K562 (cell line): ENCODE data around the gene MAML3. TPM values are rescaled to one million over a fixed set of nuclear protein-coding genes. Genes with fewer than 3 reads are reported as not detected.

Experiments used
- ATAC-seq: fragments of 200-7000 bp; cut with Tn5 transposase; 3 replicates; pipeline ENCODE4 v1.9.1; 2020; ENCODE audit warnings: moderate library complexity
- BruUV-seq: library from RNA; stranded (reverse); fragments of 400-500 nt; replicated peaks from 2 replicates; lab custom pipeline; 2021; lab: Mats Ljungman, UMichigan
- CTCF ChIA-PET: fragments of 300-600 bp; formaldehyde crosslinking; extraction: SDS; loops from one replicate; lab custom pipeline; 2021; ENCODE audit warnings: low intra/inter-chr PET ratio; lab: Yijun Ruan, JAX
- POLR2A ChIA-PET: fragments of 300-600, 350-650 bp; sonication (Branson Sonifier 250); formaldehyde crosslinking; extraction: SDS; loops from one replicate; lab custom pipeline; 2021; ENCODE audit warnings: antibody characterized with exemption, inconsistent platforms; lab: Yijun Ruan, JAX
- DNase-seq, 4 experiments: peaks; one replicate each; pipeline versions ENCODE4 v3.0.0 to v3.0.0-alpha.2; 2011 to 2018; ENCODE audit warnings: low spot score in 3 of 4, mixed read lengths in 3 of 4; ENCODE audit errors: extremely low read depth in 1 of 4
- FAIRE-seq: peaks from 2 replicates; lab custom pipeline; 2011; peaks lifted over from hg19 to GRCh38; lab: Jason Lieb, UNC
- H2AFZ ChIP-seq: 2 replicates; pipeline ENCODE4 v1.6.0; 2011; ENCODE audit warnings: low read depth, low read length, control low read depth, inconsistent platforms
- H3K27ac ChIP-seq: fragments of 200-600 bp; 3 replicates; pipeline ENCODE4 v1.8.0; 2011; ENCODE audit warnings: low read depth, mild to moderate bottlenecking, control low read depth, inconsistent platforms, low read length, moderate library complexity, mixed read lengths; ENCODE audit errors: extremely low read depth
- H3K27me3 ChIP-seq, 2 experiments: fragments of 300-600 bp in 1 of 2; 2 replicates in 1 of 2; 3 replicates in 1 of 2; pipeline versions ENCODE4 v1.6.0 to v1.8.0; 2011; ENCODE audit warnings: inconsistent platforms in 2 of 2, low read length in 2 of 2, mild to moderate bottlenecking in 1 of 2, mixed read lengths in 1 of 2, moderate library complexity in 1 of 2; ENCODE audit not compliant: control insufficient read depth in 2 of 2, insufficient read depth in 2 of 2
- H3K36me3 ChIP-seq: fragments of 300-600 bp; 3 replicates; pipeline ENCODE4 v1.8.0; 2011; ENCODE audit warnings: mild to moderate bottlenecking, low read length, inconsistent platforms; ENCODE audit not compliant: control insufficient read depth, insufficient read depth
- H3K4me1 ChIP-seq, 2 experiments: fragments of 200-600 bp in 1 of 2; replicated peaks in 1 of 2; 2 replicates in 1 of 2; 3 replicates in 1 of 2; pipeline versions ENCODE4 v1.5.1 to v1.8.0; 2011; ENCODE audit warnings: inconsistent platforms in 2 of 2, low read length in 2 of 2, mild to moderate bottlenecking in 1 of 2, mixed read lengths in 1 of 2, moderate library complexity in 1 of 2; ENCODE audit not compliant: control insufficient read depth in 2 of 2, insufficient read depth in 2 of 2
- H3K4me2 ChIP-seq: 2 replicates; pipeline ENCODE4 v1.6.1; 2011; ENCODE audit warnings: low read length, control low read depth, inconsistent platforms, mixed read lengths; ENCODE audit not compliant: insufficient read depth
- H3K4me3 ChIP-seq: fragments of 200-600 bp; sonication (generic), shearing (Covaris generic); 2 replicates; pipeline ENCODE4 v1.5.1; 2016; ENCODE audit warnings: control low read depth, inconsistent platforms
- H3K79me2 ChIP-seq: fragments of 200-600 bp; 3 replicates; pipeline ENCODE4 v1.8.0; 2011; ENCODE audit warnings: low read length, inconsistent platforms; ENCODE audit not compliant: control insufficient read depth, insufficient read depth
- H3K9ac ChIP-seq, 2 experiments: 2 replicates each; pipeline versions ENCODE4 v1.6.0 to v1.6.1; 2011; ENCODE audit warnings: low read depth in 2 of 2, low read length in 2 of 2, control low read depth in 1 of 2, inconsistent platforms in 1 of 2, mild to moderate bottlenecking in 1 of 2, mixed read lengths in 1 of 2; ENCODE audit not compliant: insufficient read depth in 1 of 2
- H3K9me1 ChIP-seq: one replicate; pipeline ENCODE4 v1.6.0; 2011; ENCODE audit warnings: inconsistent platforms, mild to moderate bottlenecking, low read length, moderate library complexity; ENCODE audit not compliant: control insufficient read depth, insufficient read depth
- H3K9me3 ChIP-seq: replicated peaks from 2 replicates; pipeline ENCODE4 v1.5.1; 2011; ENCODE audit warnings: low read depth, low read length, inconsistent platforms; ENCODE audit not compliant: control insufficient read depth, insufficient read depth
- H4K20me1 ChIP-seq: replicated peaks from 2 replicates; pipeline ENCODE4 v1.6.1; 2011; ENCODE audit warnings: low read length, inconsistent platforms, mixed read lengths; ENCODE audit not compliant: control insufficient read depth, insufficient read depth
- MTA1 ChIP-seq: fragments of 450-650 bp; IDR thresholded peaks from 2 replicates; pipeline ENCODE4 v1.6.1; 2017; ENCODE audit warnings: borderline replicate concordance
- NFIC ChIP-seq: fragments of 450-650 bp; IDR thresholded peaks from 2 replicates; pipeline ENCODE4 v1.6.1; 2017; ENCODE audit warnings: mild to moderate bottlenecking, inconsistent platforms
- PTTG1 ChIP-seq: fragments of 450-650 bp; IDR thresholded peaks from 2 replicates; pipeline ENCODE4 v1.6.1; 2016; ENCODE audit warnings: low read depth, mild to moderate bottlenecking, missing genetic modification characterization, missing compliant biosample characterization
- ZNF57 ChIP-seq: fragments of 450-650 bp; formaldehyde crosslinking; IDR thresholded peaks from 2 replicates; pipeline ENCODE4 v1.4.0; 2020; ENCODE audit warnings: mild to moderate bottlenecking, moderate library complexity
- WGBS: fragments of 100-300 bp; shearing (Covaris generic); methylation state at CpG from one replicate; pipeline ENCODE4 v1.1.6; 2016; ENCODE audit warnings: low coverage, mixed read lengths; ENCODE audit not compliant: insufficient coverage; ENCODE audit errors: missing lambda C conversion rate; 5-methylcytosine and 5-hydroxymethylcytosine counted together
- in situ Hi-C: fragments of 300-500 bp; cut with MboI; formaldehyde crosslinking; loops from 4 replicates; pipeline ENCODE4 v1.15.0; 2018; ENCODE audit warnings: inconsistent platforms, mixed read lengths
- intact Hi-C: fragments of 100-400 bp; cut with micrococcal nuclease; formaldehyde crosslinking; loops from 2 replicates; pipeline ENCODE4 v1.14.2; 2022
- polyA plus RNA-seq, 8 experiments: library from polyadenylated mRNA; depleted of rRNA in 4 of 8; stranded (reverse) in 5 of 8; unstranded in 3 of 8; fragments of >200 nt; fragmentation: Nextera tagmentation in 2 of 8; fragmentation: Illumina TruSeq in 1 of 8; extraction: Ambion mirVana in 2 of 8; extraction: Trizol in 1 of 8; gene quantifications; 2 replicates each; pipeline versions ENCODE4 v1.2.1 to v1.2.3, GENCODE V29; 2011 to 2014; ENCODE audit warnings: inconsistent platforms in 1 of 8, missing spikeins in 1 of 8
- total RNA-seq, 7 experiments: library from RNA; depleted of rRNA in 6 of 7; stranded (reverse); fragments of >200 nt in 6 of 7; fragmentation: Illumina TruSeq in 2 of 7; extraction: Trizol in 2 of 7; gene quantifications; 2 replicates each; pipeline versions ENCODE4 v1.2.1 to v1.2.3, GENCODE V29; 2011 to 2021; ENCODE audit warnings: low replicate concordance in 1 of 7
- TF ChIP-seq, protein P1 (sequence below), 2 experiments: fragments of 450-650 bp in 1 of 2; IDR thresholded peaks; 2 replicates each; pipeline ENCODE4 v1.6.1; 2011 to 2017; ENCODE audit warnings: low read depth in 2 of 2, antibody characterized with exemption in 1 of 2, borderline replicate concordance in 1 of 2, low read length in 1 of 2, mild to moderate bottlenecking in 1 of 2, mixed read lengths in 1 of 2; ENCODE audit not compliant: control insufficient read depth in 1 of 2
- TF ChIP-seq, protein P2 (sequence below): sonication (generic); formaldehyde crosslinking; IDR thresholded peaks from 2 replicates; pipeline ENCODE4 v1.8.0; 2022; ENCODE audit warnings: mild to moderate bottlenecking, missing genetic modification reagents, borderline replicate concordance

Gene MAML3
- total and polyA plus RNA-seq, 9 of the 15 experiments (the other 6 are each of a cell fraction or from before 2014, with no cell fraction given), result 0.01 to 0.55 (median 0.25) TPM

DNA sequence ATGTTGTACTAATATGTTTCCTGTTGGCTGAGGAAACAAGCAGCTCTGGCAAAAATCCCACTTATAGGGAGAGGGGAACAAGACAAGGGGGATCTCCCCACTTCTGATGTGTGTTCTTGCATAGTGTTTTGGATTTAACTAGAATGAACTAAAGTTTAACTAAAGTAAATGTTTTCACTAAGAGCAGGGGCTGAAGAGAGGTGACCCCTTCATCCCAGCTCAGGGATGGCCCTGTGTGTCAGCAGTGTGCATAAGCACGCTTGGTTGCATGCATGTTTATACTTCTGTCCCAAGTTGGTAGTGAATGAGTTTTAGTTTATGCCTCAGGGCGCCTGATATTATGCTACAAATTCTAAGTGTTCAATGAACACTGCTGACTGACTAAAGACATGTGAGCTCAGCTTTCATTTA lies 319.0 kb downstream of the MAML3 start:
- DNase-seq, result no peak
- BruUV-seq, result no TSS peak
- ATAC-seq, result no peak
- Histone ChIP-seq H2AFZ (no peak overlapping the region), H3K4me1 (no peaks in the 10 kb centered on the region), H3K27me3 (peaks cover 4 to 10% of the 10 kb centered on the region in 2 experiments; a peak in 2 of 5 replicates), H3K36me3 (no peaks in the 10 kb centered on the region), H3K9ac (no peak overlapping the region), H3K9me3 (no peaks in the 10 kb centered on the region), H3K4me2 (no peak overlapping the region), H3K4me3 (no peak overlapping the region), H3K79me2 (no peaks in the 10 kb centered on the region), H4K20me1 (no peaks in the 10 kb centered on the region; the same call in 1 of the 2 replicates), H3K9me1 (no peaks in the 10 kb centered on the region), H3K27ac (no peak overlapping the region)
- in situ Hi-C loops, result no loop called here
- 0% methylated on average over 2 of the region's 2 CpGs for WGBS
- TF ChIP-seq ZNF57 (CRISPR knock-in tag) (no peak), PTTG1 (tag) (no peak), MTA1 (no peak), NFIC (no peak)
- TF ChIP-seq, protein P1, sequence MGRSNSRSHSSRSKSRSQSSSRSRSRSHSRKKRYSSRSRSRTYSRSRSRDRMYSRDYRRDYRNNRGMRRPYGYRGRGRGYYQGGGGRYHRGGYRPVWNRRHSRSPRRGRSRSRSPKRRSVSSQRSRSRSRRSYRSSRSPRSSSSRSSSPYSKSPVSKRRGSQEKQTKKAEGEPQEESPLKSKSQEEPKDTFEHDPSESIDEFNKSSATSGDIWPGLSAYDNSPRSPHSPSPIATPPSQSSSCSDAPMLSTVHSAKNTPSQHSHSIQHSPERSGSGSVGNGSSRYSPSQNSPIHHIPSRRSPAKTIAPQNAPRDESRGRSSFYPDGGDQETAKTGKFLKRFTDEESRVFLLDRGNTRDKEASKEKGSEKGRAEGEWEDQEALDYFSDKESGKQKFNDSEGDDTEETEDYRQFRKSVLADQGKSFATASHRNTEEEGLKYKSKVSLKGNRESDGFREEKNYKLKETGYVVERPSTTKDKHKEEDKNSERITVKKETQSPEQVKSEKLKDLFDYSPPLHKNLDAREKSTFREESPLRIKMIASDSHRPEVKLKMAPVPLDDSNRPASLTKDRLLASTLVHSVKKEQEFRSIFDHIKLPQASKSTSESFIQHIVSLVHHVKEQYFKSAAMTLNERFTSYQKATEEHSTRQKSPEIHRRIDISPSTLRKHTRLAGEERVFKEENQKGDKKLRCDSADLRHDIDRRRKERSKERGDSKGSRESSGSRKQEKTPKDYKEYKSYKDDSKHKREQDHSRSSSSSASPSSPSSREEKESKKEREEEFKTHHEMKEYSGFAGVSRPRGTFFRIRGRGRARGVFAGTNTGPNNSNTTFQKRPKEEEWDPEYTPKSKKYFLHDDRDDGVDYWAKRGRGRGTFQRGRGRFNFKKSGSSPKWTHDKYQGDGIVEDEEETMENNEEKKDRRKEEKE (IDR thresholded peaks at IDR 0.05; ENCODE audit: borderline replicate concordance in 1 of 2, control insufficient read depth in 1 of 2, low read depth in 2 of 2, low read length in 1 of 2), result no peak
- TF ChIP-seq, protein P2, sequence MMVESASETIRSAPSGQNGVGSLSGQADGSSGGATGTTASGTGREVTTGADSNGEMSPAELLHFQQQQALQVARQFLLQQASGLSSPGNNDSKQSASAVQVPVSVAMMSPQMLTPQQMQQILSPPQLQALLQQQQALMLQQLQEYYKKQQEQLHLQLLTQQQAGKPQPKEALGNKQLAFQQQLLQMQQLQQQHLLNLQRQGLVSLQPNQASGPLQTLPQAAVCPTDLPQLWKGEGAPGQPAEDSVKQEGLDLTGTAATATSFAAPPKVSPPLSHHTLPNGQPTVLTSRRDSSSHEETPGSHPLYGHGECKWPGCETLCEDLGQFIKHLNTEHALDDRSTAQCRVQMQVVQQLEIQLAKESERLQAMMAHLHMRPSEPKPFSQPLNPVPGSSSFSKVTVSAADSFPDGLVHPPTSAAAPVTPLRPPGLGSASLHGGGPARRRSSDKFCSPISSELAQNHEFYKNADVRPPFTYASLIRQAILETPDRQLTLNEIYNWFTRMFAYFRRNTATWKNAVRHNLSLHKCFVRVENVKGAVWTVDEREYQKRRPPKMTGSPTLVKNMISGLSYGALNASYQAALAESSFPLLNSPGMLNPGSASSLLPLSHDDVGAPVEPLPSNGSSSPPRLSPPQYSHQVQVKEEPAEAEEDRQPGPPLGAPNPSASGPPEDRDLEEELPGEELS, result no peak
- CTCF ChIA-PET, result no interaction called here
- FAIRE-seq, result no peak
- POLR2A ChIA-PET, result no interaction called here
- intact Hi-C loops, result no loop called here
